DND-41 (cell line): ENCODE data around the gene TOE1.
A peak's percentile ranks its signal among the peaks of the same experiment; 100 is the strongest.

Source experiments
- ATAC-seq: fragments of 200-7000 bp; cut with Tn5 transposase; 3 replicates; pipeline ENCODE4 v1.9.1; 2021; ENCODE audit warnings: low read depth; ENCODE audit not compliant: insufficient read depth
- DNase-seq: peaks from one replicate; pipeline ENCODE4 v3.0.0-alpha.2; 2020
- H2AFZ ChIP-seq: 2 replicates; pipeline ENCODE4 v1.6.0; 2012; ENCODE audit warnings: low read depth, low read length
- H3K27ac ChIP-seq: 2 replicates; pipeline ENCODE4 v1.5.1; 2012; ENCODE audit warnings: low read length, inconsistent platforms
- H3K27me3 ChIP-seq: fragments of 200-600 bp; sonication (generic); 2 replicates; pipeline ENCODE4 v1.6.0; 2012; ENCODE audit warnings: low read length, mild to moderate bottlenecking, inconsistent platforms; ENCODE audit not compliant: insufficient read depth, poor library complexity
- H3K36me3 ChIP-seq: 2 replicates; pipeline ENCODE4 v1.5.1; 2012; ENCODE audit warnings: low read length, inconsistent platforms; ENCODE audit not compliant: insufficient read depth
- H3K4me1 ChIP-seq: 2 replicates; pipeline ENCODE4 v1.5.1; 2012; ENCODE audit warnings: mild to moderate bottlenecking, low read length; ENCODE audit not compliant: insufficient read depth
- H3K4me2 ChIP-seq: 2 replicates; pipeline ENCODE4 v1.6.0; 2012; ENCODE audit warnings: mild to moderate bottlenecking, moderate library complexity, low read length, inconsistent platforms; ENCODE audit not compliant: insufficient read depth
- H3K4me3 ChIP-seq, 2 experiments: fragments of 200-600 bp in 1 of 2; shearing (Covaris generic) in 1 of 2; 2 replicates each; pipeline ENCODE4 v1.5.1; 2012 to 2016; ENCODE audit warnings: inconsistent platforms in 2 of 2, low read length in 2 of 2, mild to moderate bottlenecking in 2 of 2, low read depth in 1 of 2, moderate library complexity in 1 of 2
- H3K79me2 ChIP-seq: 2 replicates; pipeline ENCODE4 v1.6.0; 2012; ENCODE audit warnings: low read length, inconsistent platforms; ENCODE audit not compliant: insufficient read depth
- H3K9ac ChIP-seq: 2 replicates; pipeline ENCODE4 v1.6.0; 2012; ENCODE audit warnings: low read depth, mild to moderate bottlenecking, inconsistent platforms, low read length, moderate library complexity
- H3K9me3 ChIP-seq: 2 replicates; pipeline ENCODE4 v1.5.1; 2012; ENCODE audit warnings: low read length, moderate library complexity, mild to moderate bottlenecking, inconsistent platforms; ENCODE audit not compliant: insufficient read depth, severe bottlenecking
- H4K20me1 ChIP-seq: 2 replicates; pipeline ENCODE4 v1.6.0; 2012; ENCODE audit warnings: low read length; ENCODE audit not compliant: insufficient read depth
- EZH2 ChIP-seq: IDR thresholded peaks from 3 replicates; pipeline ENCODE4 v1.6.1; 2012; ENCODE audit warnings: borderline replicate concordance, low read depth, mild to moderate bottlenecking, moderate library complexity, low read length, inconsistent platforms; ENCODE audit not compliant: severe bottlenecking
- TF ChIP-seq, protein P1 (sequence below): IDR thresholded peaks from 2 replicates; pipeline ENCODE4 v1.5.1; 2012; ENCODE audit warnings: borderline replicate concordance, low read length, moderate library complexity, mild to moderate bottlenecking; ENCODE audit not compliant: poor library complexity, severe bottlenecking; ENCODE audit errors: extremely low read depth

Gene TOE1

DNA sequence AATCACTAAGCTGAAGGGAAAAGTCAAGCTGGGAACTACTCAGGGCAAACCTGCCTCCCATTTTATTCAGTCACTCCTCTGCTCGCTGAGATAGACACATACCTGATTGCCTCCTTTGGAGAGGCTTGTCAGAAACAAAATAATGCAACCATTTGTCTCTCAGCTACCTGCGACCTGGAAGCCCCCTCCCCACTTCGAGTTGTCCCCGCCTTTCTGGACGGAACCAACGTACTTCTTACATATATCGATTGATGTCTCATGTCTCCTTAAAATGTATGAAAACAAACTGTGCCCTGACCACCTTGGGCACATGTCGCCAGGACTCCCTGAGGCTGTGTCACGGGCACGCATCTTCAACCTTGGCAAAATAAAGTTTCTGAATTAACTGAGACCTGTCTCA, 34.7 kb upstream of the TOE1 start:
- Histone ChIP-seq H3K4me3 (no peak overlapping the region), H4K20me1 (no peaks in the 10 kb centered on the region), H3K4me2 (peak overlapping the region; percentile 73; the same call in 1 of the 2 replicates), H3K9ac (no peak overlapping the region), H3K27me3 (no peaks in the 10 kb centered on the region), H3K4me1 (peaks cover 23% of the 10 kb centered on the region), H3K79me2 (peaks cover 8% of the 10 kb centered on the region), H3K36me3 (no peaks in the 10 kb centered on the region), H3K9me3 (no peaks in the 10 kb centered on the region), H3K27ac (no peak overlapping the region), H2AFZ (peak overlapping the region; percentile 13; the same call in 1 of the 2 replicates)
- ATAC-seq (no peak), DNase-seq (no peak)
- TF ChIP-seq, protein P1, sequence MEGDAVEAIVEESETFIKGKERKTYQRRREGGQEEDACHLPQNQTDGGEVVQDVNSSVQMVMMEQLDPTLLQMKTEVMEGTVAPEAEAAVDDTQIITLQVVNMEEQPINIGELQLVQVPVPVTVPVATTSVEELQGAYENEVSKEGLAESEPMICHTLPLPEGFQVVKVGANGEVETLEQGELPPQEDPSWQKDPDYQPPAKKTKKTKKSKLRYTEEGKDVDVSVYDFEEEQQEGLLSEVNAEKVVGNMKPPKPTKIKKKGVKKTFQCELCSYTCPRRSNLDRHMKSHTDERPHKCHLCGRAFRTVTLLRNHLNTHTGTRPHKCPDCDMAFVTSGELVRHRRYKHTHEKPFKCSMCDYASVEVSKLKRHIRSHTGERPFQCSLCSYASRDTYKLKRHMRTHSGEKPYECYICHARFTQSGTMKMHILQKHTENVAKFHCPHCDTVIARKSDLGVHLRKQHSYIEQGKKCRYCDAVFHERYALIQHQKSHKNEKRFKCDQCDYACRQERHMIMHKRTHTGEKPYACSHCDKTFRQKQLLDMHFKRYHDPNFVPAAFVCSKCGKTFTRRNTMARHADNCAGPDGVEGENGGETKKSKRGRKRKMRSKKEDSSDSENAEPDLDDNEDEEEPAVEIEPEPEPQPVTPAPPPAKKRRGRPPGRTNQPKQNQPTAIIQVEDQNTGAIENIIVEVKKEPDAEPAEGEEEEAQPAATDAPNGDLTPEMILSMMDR: no peak
- TF ChIP-seq EZH2: no peak

DNA sequence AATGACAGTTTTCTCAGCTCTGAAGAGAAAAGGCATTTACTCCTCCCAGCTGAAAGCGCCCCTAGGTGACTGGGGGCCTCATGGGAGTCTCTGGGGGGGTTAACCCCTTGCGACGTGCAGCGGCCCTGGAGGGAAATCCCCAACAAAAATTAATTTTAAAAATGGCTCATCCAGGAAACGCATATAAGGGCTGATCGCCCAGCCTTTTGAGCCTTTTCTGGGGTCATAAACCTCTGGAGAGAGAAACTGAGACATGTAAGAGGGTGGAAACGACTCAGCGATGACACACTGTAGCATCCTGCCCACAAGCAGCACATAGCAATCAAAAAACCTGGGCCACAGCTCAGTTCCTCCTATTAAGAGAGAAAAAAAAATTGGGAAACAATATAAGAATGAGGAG, 33.7 kb upstream of the TOE1 start:
- H3K36me3 ChIP-seq: no peaks in the 10 kb centered on the region
- H3K4me2 ChIP-seq: no peak overlapping the region
- H2AFZ ChIP-seq: no peak overlapping the region
- H4K20me1 ChIP-seq: no peaks in the 10 kb centered on the region
- no peak overlapping the region for H3K9ac ChIP-seq
- DNase-seq (no peak), ATAC-seq (no peak)
- H3K9me3 ChIP-seq: no peaks in the 10 kb centered on the region
- H3K27me3 ChIP-seq: no peaks in the 10 kb centered on the region
- H3K4me1 ChIP-seq: peaks cover 23% of the 10 kb centered on the region
- no peak overlapping the region for H3K4me3 ChIP-seq
- no peak for TF ChIP-seq EZH2
- TF ChIP-seq, protein P1: no peak
- peaks cover 8% of the 10 kb centered on the region for H3K79me2 ChIP-seq
- no peak overlapping the region for H3K27ac ChIP-seq

DNA sequence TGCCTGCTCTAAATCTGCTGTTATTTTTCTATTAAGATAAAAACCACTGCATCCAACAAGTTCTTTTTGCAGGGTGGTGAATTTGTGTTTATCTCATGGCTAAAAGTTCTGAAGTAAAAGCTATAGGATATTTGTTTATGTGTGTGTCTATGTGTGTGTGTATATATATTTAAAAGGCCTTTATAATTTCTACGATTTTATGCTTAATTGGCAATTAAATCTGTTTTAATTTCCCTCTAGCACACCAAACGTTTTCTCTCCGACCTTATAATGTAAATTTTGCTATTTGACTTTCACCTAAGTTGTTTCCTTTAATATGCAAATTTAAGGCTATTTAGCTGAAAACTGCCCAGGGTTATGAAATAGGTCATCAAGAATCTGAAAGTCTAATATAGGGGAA, 33.1 kb upstream of the TOE1 start:
- H3K4me3 ChIP-seq: no peak overlapping the region
- peaks cover 8% of the 10 kb centered on the region for H3K79me2 ChIP-seq
- no peaks in the 10 kb centered on the region for H4K20me1 ChIP-seq
- no peak for ATAC-seq
- no peak overlapping the region for H3K9ac ChIP-seq
- peaks cover 23% of the 10 kb centered on the region for H3K4me1 ChIP-seq
- no peaks in the 10 kb centered on the region for H3K36me3 ChIP-seq
- H3K9me3 ChIP-seq: no peaks in the 10 kb centered on the region
- H3K27ac ChIP-seq: no peak overlapping the region
- DNase-seq: no peak
- no peaks in the 10 kb centered on the region for H3K27me3 ChIP-seq
- no peak overlapping the region for H2AFZ ChIP-seq
- H3K4me2 ChIP-seq: no peak overlapping the region
- TF ChIP-seq, protein P1: no peak
- no peak for TF ChIP-seq EZH2

DNA sequence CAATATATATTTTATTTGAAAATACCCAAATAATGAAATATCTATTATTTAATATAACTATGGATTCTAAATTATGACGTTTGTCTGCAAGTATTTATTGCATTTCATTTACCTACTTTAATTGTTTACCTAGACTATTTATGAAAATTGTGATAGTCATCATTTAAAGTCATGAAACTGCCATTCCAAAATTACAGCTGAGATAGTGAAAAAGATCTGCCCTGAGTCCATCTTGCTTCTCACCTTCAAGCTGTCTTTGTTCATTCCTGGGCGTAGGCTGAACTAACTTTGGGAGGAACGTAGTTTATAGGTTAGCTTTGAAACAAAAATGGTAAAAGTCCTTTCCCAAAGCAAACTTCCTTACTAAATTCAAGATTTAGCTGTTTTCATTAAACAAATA, 25.7 kb upstream of the TOE1 start:
- no peaks in the 10 kb centered on the region for H3K36me3 ChIP-seq
- H2AFZ ChIP-seq: no peak overlapping the region
- no peak overlapping the region for H3K4me2 ChIP-seq
- no peak overlapping the region for H3K4me3 ChIP-seq
- H3K9ac ChIP-seq: no peak overlapping the region
- DNase-seq (no peak), ATAC-seq (no peak)
- H3K9me3 ChIP-seq: no peaks in the 10 kb centered on the region
- H4K20me1 ChIP-seq: no peaks in the 10 kb centered on the region
- no peaks in the 10 kb centered on the region for H3K4me1 ChIP-seq
- H3K27ac ChIP-seq: no peak overlapping the region
- H3K79me2 ChIP-seq: no peaks in the 10 kb centered on the region
- H3K27me3 ChIP-seq: no peaks in the 10 kb centered on the region
- TF ChIP-seq EZH2: no peak
- TF ChIP-seq, protein P1: no peak
